Nephron progenitor cell (in vitro differentiated cells): ENCODE data around the gene EXOC3L1.

Experiments used
- DNase-seq: peaks from one replicate; pipeline ENCODE4 v3.0.0; 2021
- H3K27ac Mint-ChIP-seq: 2 replicates; pipeline ENCODE4 v1.8.0; 2021; ENCODE audit warnings: mild to moderate bottlenecking, moderate library complexity, mixed read lengths
- H3K27me3 Mint-ChIP-seq: 2 replicates; pipeline ENCODE4 v1.8.0; 2021; ENCODE audit warnings: mild to moderate bottlenecking, low read depth, mixed read lengths; ENCODE audit not compliant: poor library complexity
- H3K36me3 Mint-ChIP-seq: 2 replicates; pipeline ENCODE4 v1.8.0; 2021; ENCODE audit warnings: low read depth, mixed read lengths
- H3K4me1 Mint-ChIP-seq: 2 replicates; pipeline ENCODE4 v1.8.0; 2021; ENCODE audit warnings: mixed read lengths
- H3K4me3 Mint-ChIP-seq: 2 replicates; pipeline ENCODE4 v1.8.0; 2021; ENCODE audit warnings: mild to moderate bottlenecking, moderate library complexity, mixed read lengths
- H3K9me3 Mint-ChIP-seq: 2 replicates; pipeline ENCODE4 v1.8.0; 2021; ENCODE audit warnings: mild to moderate bottlenecking, moderate library complexity, mixed read lengths
- TF ChIP-seq, protein P1 (sequence below): fragments of 200-600 bp; sonication (generic); IDR thresholded peaks from 2 replicates; pipeline ENCODE4 v1.5.0; 2021; ENCODE audit warnings: antibody characterized with exemption

Gene EXOC3L1

DNA sequence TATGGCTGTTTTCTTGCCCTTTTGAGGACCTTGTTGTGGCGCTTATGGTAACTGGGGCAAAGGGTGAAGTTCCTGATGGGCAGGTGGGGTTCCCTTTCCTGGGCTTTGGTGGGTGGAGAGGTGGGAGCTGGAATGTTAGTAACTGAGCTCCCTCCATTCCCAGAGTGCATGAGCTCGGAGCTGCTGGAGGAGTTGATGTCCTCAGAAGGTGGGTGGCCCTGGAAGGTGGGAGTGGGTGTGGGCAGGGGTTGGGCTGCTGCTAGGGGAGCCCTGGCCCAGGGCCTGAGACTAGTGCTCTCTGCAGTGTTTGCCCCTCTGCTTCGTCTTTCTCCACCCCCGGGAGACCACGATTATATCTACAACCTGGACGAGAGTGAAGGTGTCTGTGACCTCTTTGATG is 7.8 kb upstream of the EXOC3L1 start:
- H3K27ac Mint-ChIP-seq, result no peak overlapping the region
- peaks cover 37% of the 10 kb centered on the region for H3K36me3 Mint-ChIP-seq
- no peak for DNase-seq
- H3K27me3 Mint-ChIP-seq, result peaks cover 19% of the 10 kb centered on the region
- no peaks in the 10 kb centered on the region for H3K9me3 Mint-ChIP-seq
- peaks cover 22% of the 10 kb centered on the region for H3K4me1 Mint-ChIP-seq
- H3K4me3 Mint-ChIP-seq, result no peak overlapping the region
- TF ChIP-seq, protein P1, sequence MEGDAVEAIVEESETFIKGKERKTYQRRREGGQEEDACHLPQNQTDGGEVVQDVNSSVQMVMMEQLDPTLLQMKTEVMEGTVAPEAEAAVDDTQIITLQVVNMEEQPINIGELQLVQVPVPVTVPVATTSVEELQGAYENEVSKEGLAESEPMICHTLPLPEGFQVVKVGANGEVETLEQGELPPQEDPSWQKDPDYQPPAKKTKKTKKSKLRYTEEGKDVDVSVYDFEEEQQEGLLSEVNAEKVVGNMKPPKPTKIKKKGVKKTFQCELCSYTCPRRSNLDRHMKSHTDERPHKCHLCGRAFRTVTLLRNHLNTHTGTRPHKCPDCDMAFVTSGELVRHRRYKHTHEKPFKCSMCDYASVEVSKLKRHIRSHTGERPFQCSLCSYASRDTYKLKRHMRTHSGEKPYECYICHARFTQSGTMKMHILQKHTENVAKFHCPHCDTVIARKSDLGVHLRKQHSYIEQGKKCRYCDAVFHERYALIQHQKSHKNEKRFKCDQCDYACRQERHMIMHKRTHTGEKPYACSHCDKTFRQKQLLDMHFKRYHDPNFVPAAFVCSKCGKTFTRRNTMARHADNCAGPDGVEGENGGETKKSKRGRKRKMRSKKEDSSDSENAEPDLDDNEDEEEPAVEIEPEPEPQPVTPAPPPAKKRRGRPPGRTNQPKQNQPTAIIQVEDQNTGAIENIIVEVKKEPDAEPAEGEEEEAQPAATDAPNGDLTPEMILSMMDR, result no peak

DNA sequence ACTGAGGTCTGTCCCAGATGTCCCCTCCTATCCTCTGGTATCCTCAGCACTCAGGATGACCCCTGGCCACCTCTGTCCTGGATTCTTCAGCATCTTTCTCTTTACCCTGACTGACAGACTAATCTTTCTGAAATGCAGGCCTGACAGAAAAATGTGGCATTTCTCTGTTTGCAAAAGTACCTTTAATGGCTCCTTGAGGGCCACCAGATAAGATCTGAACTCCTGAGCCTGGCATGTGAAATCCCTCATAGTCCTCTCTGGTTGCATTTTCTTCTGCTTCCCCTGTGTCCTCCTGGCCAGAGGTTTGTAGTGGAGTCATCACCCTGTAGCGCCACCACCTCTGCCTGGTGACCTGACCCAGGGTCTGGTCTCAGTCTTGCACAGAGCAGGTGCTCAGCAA is 6.9 kb upstream of the EXOC3L1 start:
- Mint-ChIP-seq H3K27ac (no peak overlapping the region), H3K4me1 (peaks cover 28% of the 10 kb centered on the region), H3K36me3 (peaks cover 37% of the 10 kb centered on the region), H3K4me3 (no peak overlapping the region), H3K27me3 (peaks cover 19% of the 10 kb centered on the region), H3K9me3 (no peaks in the 10 kb centered on the region)
- TF ChIP-seq, protein P1, result no peak
- no peak for DNase-seq

DNA sequence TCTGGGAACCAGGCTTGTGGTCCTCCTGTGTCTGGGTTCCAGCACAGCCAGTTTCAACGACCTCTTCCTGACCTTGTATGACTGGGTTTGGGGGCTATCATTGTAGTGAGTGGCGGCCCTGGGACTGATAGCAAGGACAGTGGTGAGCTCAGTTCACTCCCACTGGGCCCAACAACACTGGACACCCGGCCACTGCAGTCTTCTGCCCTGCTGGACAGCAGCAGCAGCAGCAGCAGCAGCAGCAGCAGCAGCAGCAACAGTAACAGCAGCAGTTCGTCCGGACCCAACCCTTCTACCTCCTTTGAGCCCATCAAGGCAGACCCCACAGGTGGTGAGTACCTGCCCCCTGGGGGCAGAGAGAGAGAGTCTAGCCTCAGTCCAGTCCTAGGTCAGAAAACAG is 5.7 kb upstream of the EXOC3L1 start:
- H3K9me3 Mint-ChIP-seq, result no peaks in the 10 kb centered on the region

DNA sequence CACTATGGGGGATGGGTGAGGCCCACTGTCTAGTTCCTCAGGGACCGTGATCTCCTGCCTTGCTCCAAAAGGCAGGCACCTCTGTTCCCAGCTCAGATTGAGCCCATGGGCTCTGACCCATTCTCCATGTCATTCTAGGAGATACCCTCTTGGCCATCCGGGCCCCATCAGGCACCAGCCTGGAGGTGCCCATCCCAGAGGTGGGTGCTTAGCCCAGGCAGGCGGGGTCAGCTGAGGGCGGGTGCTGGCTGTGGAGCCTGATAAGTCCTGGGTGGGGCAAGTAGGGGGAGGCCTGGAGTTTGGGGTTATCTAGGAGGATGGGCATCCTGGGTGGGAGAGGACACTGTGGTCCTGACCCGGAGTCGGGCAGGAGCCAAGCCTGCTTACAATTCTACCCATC is 4.3 kb upstream of the EXOC3L1 start:
- Mint-ChIP-seq H3K27me3 (peaks cover 15% of the 10 kb centered on the region), H3K9me3 (no peaks in the 10 kb centered on the region), H3K27ac (no peak overlapping the region), H3K36me3 (peaks cover 37% of the 10 kb centered on the region), H3K4me3 (peak overlapping the region; percentile 92), H3K4me1 (peaks cover 37% of the 10 kb centered on the region)
- no peak for DNase-seq
- TF ChIP-seq, protein P1, result no peak

More for the DNA sequence above, 5.7 kb upstream of the EXOC3L1 start:
- H3K36me3 Mint-ChIP-seq, result peaks cover 37% of the 10 kb centered on the region
- H3K4me1 Mint-ChIP-seq, result peaks cover 36% of the 10 kb centered on the region
- peaks cover 22% of the 10 kb centered on the region for H3K27me3 Mint-ChIP-seq
- TF ChIP-seq, protein P1, result no peak
- no peak for DNase-seq
- H3K4me3 Mint-ChIP-seq, result no peak overlapping the region
- no peak overlapping the region for H3K27ac Mint-ChIP-seq

DNA sequence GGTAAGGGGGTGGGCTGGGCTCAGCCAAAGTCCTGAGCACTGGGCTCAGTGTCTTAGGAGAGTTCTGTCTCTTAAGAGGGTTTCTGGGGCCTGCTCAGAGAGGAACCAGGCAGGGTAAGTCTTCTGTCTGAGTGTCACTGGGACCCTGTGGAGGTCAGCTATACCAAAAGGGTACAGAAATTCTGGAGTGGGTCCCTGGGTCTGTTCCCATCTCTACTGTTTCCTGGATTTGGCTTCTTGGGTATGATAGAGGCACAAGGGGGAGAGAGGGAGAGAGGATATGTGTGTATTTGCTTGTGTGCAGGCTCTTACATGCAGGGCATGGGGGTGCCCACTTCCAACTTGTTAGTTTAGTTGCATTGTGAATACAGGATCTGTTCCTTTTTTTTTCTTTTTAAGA is 3.6 kb upstream of the EXOC3L1 start:
- Mint-ChIP-seq H3K36me3 (peaks cover 37% of the 10 kb centered on the region), H3K4me3 (peak overlapping the region; percentile 92), H3K27me3 (peaks cover 13% of the 10 kb centered on the region), H3K4me1 (peaks cover 37% of the 10 kb centered on the region), H3K27ac (peak overlapping the region; percentile 51), H3K9me3 (no peaks in the 10 kb centered on the region)
- TF ChIP-seq, protein P1, result no peak
- no peak for DNase-seq

DNA sequence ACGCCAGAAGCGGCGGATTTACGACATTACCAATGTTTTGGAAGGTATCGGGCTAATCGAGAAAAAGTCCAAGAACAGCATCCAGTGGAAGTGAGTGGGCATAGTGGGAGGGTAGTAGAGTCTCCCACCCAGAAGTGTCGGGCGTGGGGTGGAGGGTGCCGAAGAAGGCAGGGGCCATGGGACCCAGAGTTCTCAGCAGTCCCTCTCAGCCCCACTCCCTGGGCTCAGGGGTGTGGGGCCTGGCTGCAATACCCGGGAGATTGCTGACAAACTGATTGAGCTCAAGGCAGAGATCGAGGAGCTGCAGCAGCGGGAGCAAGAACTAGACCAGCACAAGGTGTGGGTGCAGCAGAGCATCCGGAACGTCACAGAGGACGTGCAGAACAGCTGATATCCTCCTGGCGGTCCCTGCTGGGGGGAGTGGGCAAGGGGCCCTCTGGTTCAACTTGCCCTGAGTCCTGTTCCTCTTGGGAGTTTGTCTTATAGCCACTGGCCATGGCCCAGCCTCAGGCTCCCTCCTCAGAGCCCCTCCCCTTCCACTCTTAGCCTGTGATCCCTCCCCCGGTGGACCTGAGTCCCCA is 2.9 kb upstream of the EXOC3L1 start:
- Mint-ChIP-seq H3K36me3 (peaks cover 31% of the 10 kb centered on the region), H3K4me3 (peak overlapping the region; percentile 92), H3K27me3 (peaks cover 18% of the 10 kb centered on the region), H3K27ac (peak overlapping the region; percentile 77), H3K4me1 (peaks cover 37% of the 10 kb centered on the region), H3K9me3 (no peaks in the 10 kb centered on the region)
- TF ChIP-seq, protein P1, result no peak
- no peak for DNase-seq
